Spleen (tissue), 7 donors: ENCODE data around the gene PGAP2.

Experiments used
- POLR2A ChIP-seq, 3 donors: fragments of 450-650 bp; IDR thresholded peaks; one replicate each; pipeline ENCODE4 v1.5.1; 2017; ENCODE audit warnings: antibody characterized with exemption in 3 of 3, mild to moderate bottlenecking in 1 of 3
- POLR2AphosphoS5 ChIP-seq, 3 donors: sonication (generic); formaldehyde crosslinking; IDR thresholded peaks; one replicate each; pipeline ENCODE4 v1.5.1; 2017; ENCODE audit warnings: antibody characterized with exemption in 3 of 3
- TF ChIP-seq, protein P1 (sequence below), 11 experiments: fragments of 200-600 bp in 7 of 11; fragments of 450-650 bp in 4 of 11; sonication (generic) in 4 of 11; IDR thresholded peaks in 8 of 11; conservative IDR thresholded peaks in 3 of 11; 1 replicate in 7 of 11; 2 replicates in 4 of 11; pipeline versions ENCODE4 v1.4.0 to v1.8.0; 2016 to 2021; ENCODE audit warnings: antibody characterized with exemption in 11 of 11, inconsistent platforms in 4 of 11, mild to moderate bottlenecking in 1 of 11
- donor health status: DM: no; HTN: no; CAD: no; lungs with moderate emphysema.
- donor health status: DM: no; HTN: no; CAD: no.
- donor health status: DM: no; HTN: no; CAD: no.

DNA sequence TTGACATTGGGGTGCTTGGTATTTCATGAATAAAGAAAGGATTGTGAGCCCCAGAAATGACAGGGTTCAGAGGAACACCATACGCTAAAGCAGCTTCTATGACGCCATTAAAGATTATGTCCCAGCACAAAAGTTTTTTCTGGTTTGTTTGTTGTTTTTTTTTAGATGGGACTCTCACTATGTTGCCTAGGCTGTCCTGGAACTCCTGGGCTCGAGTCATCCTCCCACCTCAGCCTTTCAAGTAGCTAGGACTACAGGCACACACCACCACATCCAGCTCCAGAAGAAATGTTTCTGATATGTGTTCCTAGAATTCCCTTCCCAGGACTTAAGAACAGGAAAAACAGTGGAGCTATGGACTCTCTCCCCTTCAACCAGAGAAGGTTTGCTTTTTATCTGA is 35.0 kb downstream of the PGAP2 start:
- no peak for TF ChIP-seq POLR2AphosphoS5 (IDR thresholded peaks at IDR 0.05)
- TF ChIP-seq POLR2A (IDR thresholded peaks at IDR 0.05), result no peak
- TF ChIP-seq, protein P1, sequence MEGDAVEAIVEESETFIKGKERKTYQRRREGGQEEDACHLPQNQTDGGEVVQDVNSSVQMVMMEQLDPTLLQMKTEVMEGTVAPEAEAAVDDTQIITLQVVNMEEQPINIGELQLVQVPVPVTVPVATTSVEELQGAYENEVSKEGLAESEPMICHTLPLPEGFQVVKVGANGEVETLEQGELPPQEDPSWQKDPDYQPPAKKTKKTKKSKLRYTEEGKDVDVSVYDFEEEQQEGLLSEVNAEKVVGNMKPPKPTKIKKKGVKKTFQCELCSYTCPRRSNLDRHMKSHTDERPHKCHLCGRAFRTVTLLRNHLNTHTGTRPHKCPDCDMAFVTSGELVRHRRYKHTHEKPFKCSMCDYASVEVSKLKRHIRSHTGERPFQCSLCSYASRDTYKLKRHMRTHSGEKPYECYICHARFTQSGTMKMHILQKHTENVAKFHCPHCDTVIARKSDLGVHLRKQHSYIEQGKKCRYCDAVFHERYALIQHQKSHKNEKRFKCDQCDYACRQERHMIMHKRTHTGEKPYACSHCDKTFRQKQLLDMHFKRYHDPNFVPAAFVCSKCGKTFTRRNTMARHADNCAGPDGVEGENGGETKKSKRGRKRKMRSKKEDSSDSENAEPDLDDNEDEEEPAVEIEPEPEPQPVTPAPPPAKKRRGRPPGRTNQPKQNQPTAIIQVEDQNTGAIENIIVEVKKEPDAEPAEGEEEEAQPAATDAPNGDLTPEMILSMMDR (IDR thresholded peaks at IDR 0.05 in 8 of 11, conservative IDR thresholded peaks at IDR 0.05 in 3 of 11), result no peak
